Endothelial cell of umbilical vein (primary cell): ENCODE results near the gene GDPD3.

ENCODE experiments used
- CTCF ChIP-seq, 2 donors: IDR thresholded peaks; 1 replicate in 1 of 2; 2 replicates in 1 of 2; pipeline ENCODE4 v1.5.1; 2011; ENCODE audit warnings: low read length in 2 of 2, mild to moderate bottlenecking in 2 of 2, moderate library complexity in 2 of 2, control low read depth in 1 of 2, inconsistent platforms in 1 of 2, low read depth in 1 of 2; ENCODE audit not compliant: insufficient read depth in 1 of 2; ENCODE audit errors: extremely low read depth in 1 of 2
- EZH2 ChIP-seq: IDR thresholded peaks from 2 replicates; pipeline ENCODE4 v1.6.1; 2012; ENCODE audit warnings: borderline replicate concordance, low read depth, mild to moderate bottlenecking, moderate library complexity, low read length, inconsistent platforms; ENCODE audit not compliant: severe bottlenecking
- MYC ChIP-seq: IDR thresholded peaks from one replicate; pipeline ENCODE4 v1.6.1; 2011; ENCODE audit warnings: mild to moderate bottlenecking, low read depth, low read length
- POLR2A ChIP-seq: IDR thresholded peaks from 2 replicates; pipeline ENCODE4 v1.6.1; 2012; ENCODE audit warnings: low read depth, mild to moderate bottlenecking, control low read depth, low read length
- POLR2AphosphoS5 ChIP-seq: IDR thresholded peaks from 2 replicates; pipeline ENCODE4 v1.6.1; 2012; ENCODE audit warnings: low read depth, mild to moderate bottlenecking, control low read depth, low read length, moderate library complexity; ENCODE audit not compliant: insufficient read depth

DNA sequence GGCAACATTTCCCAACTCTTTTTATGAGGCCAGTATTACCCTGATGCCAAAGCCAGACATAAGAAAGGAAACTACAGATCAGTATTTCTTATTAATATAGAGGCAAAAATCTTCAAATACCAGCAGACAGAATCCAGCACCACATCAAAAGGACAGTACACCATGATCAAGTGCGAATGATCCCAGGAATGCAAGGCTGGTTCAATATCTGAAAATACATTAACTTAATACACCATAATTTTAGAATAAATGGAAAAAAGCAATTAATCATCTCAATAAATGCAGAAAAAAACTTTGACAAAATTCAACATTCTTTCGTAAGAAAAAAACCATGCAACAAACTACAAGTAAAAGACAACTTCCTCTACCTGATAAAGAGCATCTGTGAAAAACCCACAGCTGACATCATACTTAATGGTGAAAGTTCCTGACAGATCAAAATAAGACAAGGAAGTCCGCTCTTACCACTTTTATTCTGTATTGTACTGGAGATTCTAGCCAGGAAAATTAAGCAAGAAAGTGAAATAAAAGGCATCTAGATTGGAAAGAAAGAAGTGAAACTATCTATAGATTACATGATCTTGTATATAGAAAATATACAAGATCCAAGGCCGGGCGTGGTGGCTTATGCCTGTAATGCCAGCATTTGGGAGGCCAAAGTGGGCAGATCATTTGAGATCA lies 36.1 kb upstream of the GDPD3 start:
- TF ChIP-seq CTCF (IDR thresholded peaks at IDR 0.05; ENCODE audit: extremely low read depth in 1 of 2, insufficient read depth in 1 of 2, low read depth in 1 of 2, low read length in 2 of 2) (no peak), POLR2A (no peak), POLR2AphosphoS5 (no peak), EZH2 (no peak), MYC (no peak)
